ENCODE results near the gene FOXP3. TPM values are rescaled to one million over a fixed set of nuclear protein-coding genes. Genes with fewer than 3 reads are reported as not detected.
A peak's percentile ranks its signal among the peaks of the same experiment; 100 is the strongest.

FOXP3 gene
- total RNA-seq, 1 donor from 2014 or later, result not detected

GRCh38 chrX:49282647-49283011, 18.1 kb upstream of the FOXP3 start:
- TF ChIP-seq, protein P1, sequence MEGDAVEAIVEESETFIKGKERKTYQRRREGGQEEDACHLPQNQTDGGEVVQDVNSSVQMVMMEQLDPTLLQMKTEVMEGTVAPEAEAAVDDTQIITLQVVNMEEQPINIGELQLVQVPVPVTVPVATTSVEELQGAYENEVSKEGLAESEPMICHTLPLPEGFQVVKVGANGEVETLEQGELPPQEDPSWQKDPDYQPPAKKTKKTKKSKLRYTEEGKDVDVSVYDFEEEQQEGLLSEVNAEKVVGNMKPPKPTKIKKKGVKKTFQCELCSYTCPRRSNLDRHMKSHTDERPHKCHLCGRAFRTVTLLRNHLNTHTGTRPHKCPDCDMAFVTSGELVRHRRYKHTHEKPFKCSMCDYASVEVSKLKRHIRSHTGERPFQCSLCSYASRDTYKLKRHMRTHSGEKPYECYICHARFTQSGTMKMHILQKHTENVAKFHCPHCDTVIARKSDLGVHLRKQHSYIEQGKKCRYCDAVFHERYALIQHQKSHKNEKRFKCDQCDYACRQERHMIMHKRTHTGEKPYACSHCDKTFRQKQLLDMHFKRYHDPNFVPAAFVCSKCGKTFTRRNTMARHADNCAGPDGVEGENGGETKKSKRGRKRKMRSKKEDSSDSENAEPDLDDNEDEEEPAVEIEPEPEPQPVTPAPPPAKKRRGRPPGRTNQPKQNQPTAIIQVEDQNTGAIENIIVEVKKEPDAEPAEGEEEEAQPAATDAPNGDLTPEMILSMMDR (IDR thresholded peaks at IDR 0.05; ENCODE audit: borderline replicate concordance), result peak; percentile 43
- intact Hi-C loops (cut with micrococcal nuclease), result no loop called here
- Histone ChIP-seq H3K4me3 (no peak overlapping the region), H3K4me1 (peaks cover 6% of the 10 kb centered on the region), H3K27me3 (ENCODE audit: low read depth) (no peaks in the 10 kb centered on the region), H3K27ac (replicated peaks) (no peak overlapping the region), H3K36me3 (no peaks in the 10 kb centered on the region), H3K9me3 (replicated peaks) (no peaks in the 10 kb centered on the region)
- DNase-seq, result no peak

DNA sequence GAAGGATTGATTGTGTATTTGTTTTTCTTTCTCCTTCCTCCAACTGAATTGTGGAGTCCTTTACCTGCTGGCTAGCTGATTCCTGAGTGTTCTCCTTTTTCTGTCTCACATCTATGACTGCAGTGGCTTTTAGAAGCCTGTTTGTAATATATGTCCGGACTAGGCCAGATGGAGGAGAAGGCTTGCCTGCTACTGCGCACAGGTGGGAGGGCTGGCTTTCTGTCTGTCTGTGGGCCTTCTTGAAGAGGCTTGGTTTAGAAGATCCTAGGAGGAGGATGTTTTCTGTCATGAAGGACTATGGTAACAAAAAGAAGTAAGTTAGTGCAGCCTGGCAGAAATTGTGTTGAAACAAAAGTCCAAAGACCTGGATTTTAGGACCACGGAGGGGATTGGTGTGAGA, 13.6 kb upstream of the FOXP3 start:
- Histone ChIP-seq H3K27ac (replicated peaks) (no peak overlapping the region), H3K4me1 (peaks cover 19% of the 10 kb centered on the region), H3K4me3 (no peak overlapping the region), H3K27me3 (ENCODE audit: low read depth) (no peaks in the 10 kb centered on the region), H3K36me3 (no peaks in the 10 kb centered on the region), H3K9me3 (replicated peaks) (no peaks in the 10 kb centered on the region)
- intact Hi-C loops (cut with micrococcal nuclease), result no loop called here
- TF ChIP-seq, protein P1 (IDR thresholded peaks at IDR 0.05; ENCODE audit: borderline replicate concordance), result no peak
- DNase-seq, result no peak

- no peak for DNase-seq
- H3K4me3 ChIP-seq, result no peak overlapping the region
- peak overlapping the region; percentile 30 for H3K27ac ChIP-seq (replicated peaks)
- H3K27me3 ChIP-seq (ENCODE audit: low read depth), result no peaks in the 10 kb centered on the region
- TF ChIP-seq, protein P1 (IDR thresholded peaks at IDR 0.05; ENCODE audit: borderline replicate concordance), result no peak
- peaks cover 25% of the 10 kb centered on the region for H3K4me1 ChIP-seq
- H3K36me3 ChIP-seq, result no peaks in the 10 kb centered on the region
- H3K9me3 ChIP-seq (replicated peaks), result no peaks in the 10 kb centered on the region
- intact Hi-C loops (cut with micrococcal nuclease), result no loop called here
Measured at GRCh38 chrX:49277535-49277830, 13.0 kb upstream of the FOXP3 start.

DNA sequence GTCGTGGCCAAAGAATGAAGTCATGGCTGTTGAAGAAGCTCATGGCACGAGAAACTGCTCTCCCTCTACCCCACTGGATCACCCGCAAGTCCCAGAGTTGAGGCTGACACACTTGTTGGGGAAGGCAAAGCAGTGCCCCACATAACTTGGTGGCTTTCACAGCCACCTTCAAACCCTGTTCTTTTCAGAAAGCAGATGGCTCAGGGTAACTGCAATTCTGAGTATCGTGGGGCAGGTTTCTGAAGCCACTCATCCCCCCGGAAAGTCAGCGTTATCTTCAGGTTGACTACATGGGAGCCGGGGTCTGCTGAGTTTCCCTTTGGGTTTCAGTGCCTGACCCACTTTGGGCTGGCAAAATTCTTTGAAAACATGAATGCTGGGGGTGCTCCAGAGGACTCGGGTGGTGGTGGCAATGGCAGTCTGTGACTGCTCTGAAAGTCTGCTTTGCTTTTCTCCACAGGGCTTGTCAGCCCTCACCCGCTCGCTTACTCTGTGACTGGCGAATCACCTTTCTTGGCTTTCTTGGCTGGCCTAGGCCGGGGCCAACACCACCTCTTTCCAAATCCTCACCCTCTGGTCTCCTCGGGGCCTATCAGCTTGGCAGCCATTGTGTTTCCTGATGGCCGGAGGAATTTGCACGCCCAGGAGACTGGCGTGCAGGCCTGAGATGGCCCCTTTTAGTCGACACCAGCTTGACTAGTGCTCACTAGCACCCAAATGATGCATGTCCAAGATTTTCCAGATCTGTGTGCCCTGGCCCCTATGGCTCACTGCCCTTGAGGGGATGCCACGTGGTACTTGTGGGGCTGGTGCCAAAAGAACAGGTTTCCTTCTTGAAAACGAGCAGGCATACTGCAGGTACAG, 12.4 kb upstream of the FOXP3 start:
- intact Hi-C loops (cut with micrococcal nuclease), result no loop called here
- H3K36me3 ChIP-seq, result no peaks in the 10 kb centered on the region
- no peak for DNase-seq
- no peak overlapping the region for H3K4me3 ChIP-seq
- peaks cover 31% of the 10 kb centered on the region for H3K4me1 ChIP-seq
- no peaks in the 10 kb centered on the region for H3K27me3 ChIP-seq (ENCODE audit: low read depth)
- H3K9me3 ChIP-seq (replicated peaks), result no peaks in the 10 kb centered on the region
- TF ChIP-seq, protein P1 (IDR thresholded peaks at IDR 0.05; ENCODE audit: borderline replicate concordance), result no peak
- H3K27ac ChIP-seq (replicated peaks), result peak overlapping the region; percentile 30

GRCh38 chrX:49276207-49276606, 11.7 kb upstream of the FOXP3 start:
- intact Hi-C loops (cut with micrococcal nuclease), result no loop called here
- TF ChIP-seq, protein P1 (IDR thresholded peaks at IDR 0.05; ENCODE audit: borderline replicate concordance), result no peak
- DNase-seq, result no peak
- no peak overlapping the region for H3K27ac ChIP-seq (replicated peaks)
- no peaks in the 10 kb centered on the region for H3K9me3 ChIP-seq (replicated peaks)
- H3K36me3 ChIP-seq, result no peaks in the 10 kb centered on the region
- peaks cover 38% of the 10 kb centered on the region for H3K4me1 ChIP-seq
- no peaks in the 10 kb centered on the region for H3K27me3 ChIP-seq (ENCODE audit: low read depth)
- H3K4me3 ChIP-seq, result no peak overlapping the region
